ENCODE results near the gene GOLGA6C.
"Not testable (repeated sequence)": the region's sequence is repeated elsewhere in the genome, so short reads cannot be mapped to it uniquely, and the experiment has no call there.

GOLGA6C gene

GRCh38 chr15:75224281-75224680, 33.9 kb upstream of the GOLGA6C start:
- DNase-seq (ENCODE audit: low read depth) = no peak
- no peak overlapping the region for H3K4me3 ChIP-seq (ENCODE audit: low read depth, low read length)
- no peak for TF ChIP-seq CTCF (IDR thresholded peaks at IDR 0.05; ENCODE audit: control insufficient read depth, extremely low read depth, insufficient read depth)

GRCh38 chr15:75225102-75225836, 32.9 kb upstream of the GOLGA6C start:
- DNase-seq (ENCODE audit: low read depth); H3K4me3 ChIP-seq (ENCODE audit: low read depth, low read length): not testable (repeated sequence)

GRCh38 chr15:75225951-75226732, 32.0 kb upstream of the GOLGA6C start:
- no peak for TF ChIP-seq CTCF (IDR thresholded peaks at IDR 0.05; ENCODE audit: control insufficient read depth, extremely low read depth, insufficient read depth)
- no peak overlapping the region for H3K4me3 ChIP-seq (ENCODE audit: low read depth, low read length)
- DNase-seq (ENCODE audit: low read depth) = no peak

- DNase-seq (ENCODE audit: low read depth); H3K4me3 ChIP-seq (ENCODE audit: low read depth, low read length): not testable (repeated sequence)
Measured at GRCh38 chr15:75227112-75227511, 31.0 kb upstream of the GOLGA6C start.

GRCh38 chr15:75227663-75228280, 30.4 kb upstream of the GOLGA6C start:
- DNase-seq (ENCODE audit: low read depth) = no peak
- no peak for TF ChIP-seq CTCF (IDR thresholded peaks at IDR 0.05; ENCODE audit: control insufficient read depth, extremely low read depth, insufficient read depth)
- no peak overlapping the region for H3K4me3 ChIP-seq (ENCODE audit: low read depth, low read length)

GRCh38 chr15:75228787-75229186, 29.3 kb upstream of the GOLGA6C start:
- no peak overlapping the region for H3K4me3 ChIP-seq (ENCODE audit: low read depth, low read length)
- TF ChIP-seq CTCF (IDR thresholded peaks at IDR 0.05; ENCODE audit: control insufficient read depth, extremely low read depth, insufficient read depth) = no peak
- no peak for DNase-seq (ENCODE audit: low read depth)

GRCh38 chr15:75229191-75230015, 28.7 kb upstream of the GOLGA6C start:
- no peak for TF ChIP-seq CTCF (IDR thresholded peaks at IDR 0.05; ENCODE audit: control insufficient read depth, extremely low read depth, insufficient read depth)
- H3K4me3 ChIP-seq (ENCODE audit: low read depth, low read length) = no peak overlapping the region
- DNase-seq (ENCODE audit: low read depth) = no peak
